Sigmoid colon (tissue), 4 donors: ENCODE results near the gene SPATA3.

Source experiments
- EP300 ChIP-seq, 4 donors: sonication (generic); formaldehyde crosslinking; IDR thresholded peaks; one replicate each; pipeline ENCODE4 v1.6.1; 2017; ENCODE audit warnings: antibody characterized with exemption in 4 of 4
- POLR2A ChIP-seq, 2 donors: fragments of 450-650 bp; IDR thresholded peaks; one replicate each; pipeline ENCODE4 v1.6.1; 2016; ENCODE audit warnings: antibody characterized with exemption in 2 of 2, mild to moderate bottlenecking in 2 of 2, moderate library complexity in 2 of 2
- POLR2AphosphoS5 ChIP-seq, 4 donors: sonication (generic); formaldehyde crosslinking; IDR thresholded peaks; one replicate each; pipeline ENCODE4 v1.6.1; 2017; ENCODE audit warnings: antibody characterized with exemption in 4 of 4
- TF ChIP-seq, protein P1 (sequence below), 4 experiments: fragments of 450-650 bp in 3 of 4; fragments of 200-600 bp in 1 of 4; IDR thresholded peaks; one replicate each; pipeline ENCODE4 v1.5.1; 2016 to 2019; ENCODE audit warnings: antibody characterized with exemption in 4 of 4, mild to moderate bottlenecking in 3 of 4, moderate library complexity in 2 of 4

DNA sequence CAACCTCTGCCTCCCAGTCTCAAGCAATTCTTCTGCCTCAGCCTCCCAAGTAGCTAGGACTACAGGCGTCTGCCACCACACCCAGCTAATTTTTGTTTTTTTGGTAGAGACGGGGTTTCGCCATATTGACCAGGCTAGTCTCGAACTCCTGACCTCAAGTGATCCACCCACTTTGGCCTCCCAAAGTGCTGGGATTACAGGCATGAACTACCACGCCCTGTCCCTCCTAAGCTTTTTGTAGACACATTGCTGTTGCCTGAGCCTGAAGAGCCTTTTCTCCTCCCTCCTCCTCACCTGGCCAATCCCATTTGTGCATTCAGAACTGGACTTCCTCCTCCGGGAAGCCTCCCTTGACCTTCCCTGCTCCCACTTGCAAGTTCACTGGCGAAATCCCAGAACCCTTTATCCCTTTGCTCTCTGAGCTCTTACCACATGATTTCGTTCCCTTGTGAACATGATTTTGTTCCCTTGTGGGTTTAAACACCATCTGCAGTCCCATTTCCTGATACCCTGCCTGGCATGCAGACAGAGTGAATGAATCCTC lies 44.0 kb downstream of the SPATA3 start:
- TF ChIP-seq, protein P1, sequence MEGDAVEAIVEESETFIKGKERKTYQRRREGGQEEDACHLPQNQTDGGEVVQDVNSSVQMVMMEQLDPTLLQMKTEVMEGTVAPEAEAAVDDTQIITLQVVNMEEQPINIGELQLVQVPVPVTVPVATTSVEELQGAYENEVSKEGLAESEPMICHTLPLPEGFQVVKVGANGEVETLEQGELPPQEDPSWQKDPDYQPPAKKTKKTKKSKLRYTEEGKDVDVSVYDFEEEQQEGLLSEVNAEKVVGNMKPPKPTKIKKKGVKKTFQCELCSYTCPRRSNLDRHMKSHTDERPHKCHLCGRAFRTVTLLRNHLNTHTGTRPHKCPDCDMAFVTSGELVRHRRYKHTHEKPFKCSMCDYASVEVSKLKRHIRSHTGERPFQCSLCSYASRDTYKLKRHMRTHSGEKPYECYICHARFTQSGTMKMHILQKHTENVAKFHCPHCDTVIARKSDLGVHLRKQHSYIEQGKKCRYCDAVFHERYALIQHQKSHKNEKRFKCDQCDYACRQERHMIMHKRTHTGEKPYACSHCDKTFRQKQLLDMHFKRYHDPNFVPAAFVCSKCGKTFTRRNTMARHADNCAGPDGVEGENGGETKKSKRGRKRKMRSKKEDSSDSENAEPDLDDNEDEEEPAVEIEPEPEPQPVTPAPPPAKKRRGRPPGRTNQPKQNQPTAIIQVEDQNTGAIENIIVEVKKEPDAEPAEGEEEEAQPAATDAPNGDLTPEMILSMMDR (IDR thresholded peaks at IDR 0.05) = no peak
- no peak for TF ChIP-seq POLR2A (IDR thresholded peaks at IDR 0.05)
- TF ChIP-seq POLR2AphosphoS5 (IDR thresholded peaks at IDR 0.05) = no peak
- no peak for TF ChIP-seq EP300 (IDR thresholded peaks at IDR 0.05)
